Mesenteric fat pad (tissue), 1 donor: ENCODE measurements around the gene CDK15. TPM values are rescaled to one million over a fixed set of nuclear protein-coding genes. Genes with fewer than 3 reads are reported as not detected.
"Not testable (repeated sequence)": the region's sequence is repeated elsewhere in the genome, so short reads cannot be mapped to it uniquely, and the experiment has no call there.

ENCODE experiments used
- DNase-seq: peaks from one replicate; pipeline ENCODE4 v3.0.0-alpha.2; 2020; ENCODE audit warnings: low spot score
- total RNA-seq: library from RNA; stranded (reverse); fragmentation: NEBNext Ultra II Directional; extraction: Animal tissue kit (Norgen Biotek cat#: 25700); gene quantifications from one replicate; pipeline ENCODE4 v1.2.1, GENCODE V29; 2021
- donor health status: DM: yes; HTN: yes; CAD: no.

The CDK15 gene
- total RNA-seq, 1 donor from 2014 or later, result 1.9 TPM

DNA sequence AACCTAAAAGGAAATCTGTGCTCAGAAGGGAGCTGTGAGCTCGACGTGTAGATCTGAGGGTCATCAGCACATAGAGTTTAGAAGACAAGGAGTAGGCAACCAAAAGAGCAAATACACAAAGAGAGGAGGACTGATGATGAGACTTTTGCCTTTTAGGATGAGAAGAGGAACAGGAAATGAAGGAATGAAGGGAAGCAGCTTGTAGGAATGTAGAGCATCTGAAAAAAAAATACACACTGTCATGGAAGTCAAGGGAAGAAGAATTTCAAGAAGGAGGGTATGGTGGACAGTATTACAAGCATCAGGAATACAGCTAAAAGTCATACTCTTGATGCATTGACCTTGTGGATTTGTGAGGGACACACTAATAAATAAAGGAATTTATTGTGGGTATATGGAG, 21.9 kb downstream of the CDK15 start:
- no peak for DNase-seq

DNA sequence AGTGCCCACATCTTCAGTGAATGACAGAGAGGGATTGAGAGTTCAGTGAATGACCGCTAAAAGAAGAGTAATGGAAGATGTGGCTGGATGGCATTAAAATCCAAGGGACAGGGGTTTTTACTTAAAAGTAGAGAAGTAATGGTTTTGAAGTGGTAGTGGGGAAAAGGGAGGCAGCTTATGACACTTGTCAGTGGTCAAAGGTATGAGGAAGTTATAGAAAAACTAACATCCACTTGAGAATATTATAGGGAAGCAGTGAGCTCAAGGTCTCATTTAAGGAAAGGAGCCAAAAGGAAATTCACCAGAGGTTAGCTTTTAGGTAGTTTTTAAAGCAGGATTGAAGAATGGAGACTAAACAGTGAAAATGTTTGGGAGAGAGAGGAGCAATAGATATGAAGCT, 24.3 kb downstream of the CDK15 start:
- no peak for DNase-seq

DNA sequence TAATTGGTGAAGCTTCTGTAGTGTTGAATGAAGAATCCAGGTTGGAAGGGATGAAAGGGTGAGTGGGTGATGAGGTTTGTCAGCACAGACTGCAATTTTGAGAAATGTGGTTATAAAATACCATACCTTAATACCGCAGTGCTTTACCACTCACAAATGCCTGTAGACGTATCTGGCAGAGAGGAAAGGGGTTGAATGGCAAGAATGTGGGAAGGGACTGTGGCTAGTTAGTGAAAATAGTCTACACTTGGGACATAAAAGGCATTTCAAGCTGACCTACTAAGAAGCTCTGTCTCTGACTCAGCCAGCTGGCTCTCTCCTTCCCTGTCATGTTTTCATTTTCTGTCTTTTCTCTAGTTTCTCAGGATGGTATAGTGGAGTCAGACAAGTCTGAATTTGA, 25.1 kb downstream of the CDK15 start:
- no peak for DNase-seq

DNA sequence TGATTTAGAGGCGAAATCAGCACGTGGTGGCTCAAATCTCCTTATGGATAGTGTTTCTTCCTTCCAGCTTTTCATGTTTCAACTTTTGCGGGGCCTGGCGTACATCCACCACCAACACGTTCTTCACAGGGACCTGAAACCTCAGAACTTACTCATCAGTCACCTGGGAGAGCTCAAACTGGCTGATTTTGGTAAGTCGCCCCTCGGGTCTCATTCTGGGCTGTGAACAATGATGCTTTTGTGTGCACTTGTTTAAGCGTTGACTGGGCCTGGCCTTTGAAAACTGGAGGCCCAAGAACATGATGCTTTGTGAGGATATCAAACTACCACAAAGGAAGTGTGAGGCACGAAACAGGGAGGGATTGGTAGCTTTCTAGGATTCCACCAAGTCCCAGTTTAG, 27.4 kb downstream of the CDK15 start:
- DNase-seq, result no peak

DNA sequence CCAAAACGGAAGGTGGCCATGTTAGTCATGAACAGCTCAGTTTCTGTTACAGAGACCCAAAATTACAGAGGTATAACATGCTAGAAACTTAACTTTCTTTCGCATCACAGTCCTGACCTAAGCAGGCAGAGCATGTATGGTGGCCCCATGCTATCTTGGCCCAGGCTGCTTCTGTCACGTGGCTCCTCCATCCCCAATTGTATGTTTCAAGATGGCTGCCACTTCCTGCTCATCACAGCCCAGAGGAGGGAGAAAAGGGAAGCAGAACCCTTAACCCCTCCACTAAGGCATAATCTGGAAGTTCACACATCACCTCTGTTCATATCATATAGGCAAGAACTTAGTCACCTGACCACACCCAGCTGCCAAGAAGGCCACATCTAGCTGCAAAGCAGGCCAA, 28.7 kb downstream of the CDK15 start:
- no peak for DNase-seq

DNA sequence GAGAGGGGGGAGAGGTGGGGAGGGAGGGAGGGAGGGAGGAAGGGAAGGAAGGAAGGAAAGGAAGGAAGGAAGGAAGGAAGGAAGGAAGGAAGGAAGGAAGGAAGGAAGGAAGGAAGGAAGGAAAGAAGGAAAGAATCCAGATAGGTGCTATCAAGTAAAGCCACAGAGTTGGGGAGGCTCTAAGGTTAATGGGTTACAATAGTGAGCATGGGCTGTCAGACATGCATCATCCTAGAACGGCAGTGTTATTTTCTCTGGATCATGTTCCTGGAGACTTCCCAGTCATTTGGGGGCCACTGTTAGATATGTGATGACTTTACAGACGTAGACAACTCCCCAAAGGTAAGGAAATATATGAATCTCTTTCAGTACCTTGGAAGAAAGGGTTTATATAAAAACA, 31.1 kb downstream of the CDK15 start:
- no peak for DNase-seq

DNA sequence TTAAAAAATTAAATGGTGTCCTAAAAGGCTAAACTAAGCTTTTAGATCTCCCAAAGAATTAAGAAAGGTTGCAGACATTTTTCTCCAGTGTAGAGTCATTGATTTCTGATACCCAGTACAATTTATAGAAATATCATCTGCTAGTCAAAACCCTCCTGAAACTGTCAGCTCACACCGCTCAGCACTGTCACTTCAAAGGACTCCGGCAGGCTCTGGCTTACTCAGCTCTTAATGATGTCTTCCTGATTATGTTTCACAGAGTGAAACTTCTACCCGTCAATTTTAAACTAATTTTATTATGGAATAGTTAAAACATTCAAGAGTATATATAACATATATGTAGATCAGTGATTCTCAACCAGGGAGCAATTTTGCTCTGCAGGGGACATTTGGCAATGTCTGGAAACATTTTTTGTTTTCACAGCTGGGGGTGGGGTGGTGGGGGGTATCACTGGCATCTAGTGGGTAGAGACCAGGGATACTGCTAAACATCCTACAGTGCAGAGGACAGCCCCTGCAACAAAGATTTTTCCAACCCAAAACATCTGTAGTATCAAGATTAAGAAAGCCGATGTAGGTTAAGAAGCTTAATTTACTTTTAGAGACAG, 31.6 kb downstream of the CDK15 start:
- DNase-seq, result no peak

DNA sequence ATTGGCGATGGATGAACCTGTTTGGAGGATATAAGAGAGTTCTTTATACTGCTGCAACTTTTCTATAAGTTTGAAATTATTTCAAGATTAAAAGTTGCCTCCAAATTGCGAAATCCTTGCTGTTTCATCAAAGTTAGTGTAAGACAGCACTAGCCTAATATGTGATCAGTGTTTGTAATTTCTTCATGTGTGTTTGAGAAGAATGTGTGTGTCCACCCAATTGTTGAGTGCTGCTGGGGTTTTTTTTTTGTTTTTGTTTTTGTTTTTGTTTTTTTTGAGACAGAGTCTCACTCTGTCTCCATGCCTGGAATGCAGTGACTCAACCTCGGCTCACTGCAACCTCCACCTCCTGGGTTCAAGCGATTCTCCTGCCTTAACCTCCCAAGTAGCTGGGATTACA, 33.4 kb downstream of the CDK15 start:
- DNase-seq, result no peak

DNA sequence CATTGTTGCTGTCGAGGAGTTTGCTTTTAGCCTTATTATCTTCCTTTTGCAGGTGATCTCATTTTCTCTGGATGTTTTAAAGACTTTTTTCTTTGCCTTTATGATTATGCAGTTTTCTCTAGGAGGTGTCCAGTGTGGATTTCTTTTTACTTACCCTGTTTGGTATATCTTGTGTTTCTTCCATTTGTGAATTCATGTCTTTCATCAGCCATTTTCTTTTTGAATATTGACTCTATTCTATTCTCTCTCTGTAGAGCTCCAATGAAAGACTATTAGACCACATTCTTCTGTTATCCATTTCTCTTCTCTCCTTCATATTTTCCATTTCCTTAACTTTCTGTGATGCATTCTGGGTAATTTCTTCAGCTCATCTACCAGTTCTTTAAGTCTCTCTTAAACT, 34.4 kb downstream of the CDK15 start:
- no peak for DNase-seq

DNA sequence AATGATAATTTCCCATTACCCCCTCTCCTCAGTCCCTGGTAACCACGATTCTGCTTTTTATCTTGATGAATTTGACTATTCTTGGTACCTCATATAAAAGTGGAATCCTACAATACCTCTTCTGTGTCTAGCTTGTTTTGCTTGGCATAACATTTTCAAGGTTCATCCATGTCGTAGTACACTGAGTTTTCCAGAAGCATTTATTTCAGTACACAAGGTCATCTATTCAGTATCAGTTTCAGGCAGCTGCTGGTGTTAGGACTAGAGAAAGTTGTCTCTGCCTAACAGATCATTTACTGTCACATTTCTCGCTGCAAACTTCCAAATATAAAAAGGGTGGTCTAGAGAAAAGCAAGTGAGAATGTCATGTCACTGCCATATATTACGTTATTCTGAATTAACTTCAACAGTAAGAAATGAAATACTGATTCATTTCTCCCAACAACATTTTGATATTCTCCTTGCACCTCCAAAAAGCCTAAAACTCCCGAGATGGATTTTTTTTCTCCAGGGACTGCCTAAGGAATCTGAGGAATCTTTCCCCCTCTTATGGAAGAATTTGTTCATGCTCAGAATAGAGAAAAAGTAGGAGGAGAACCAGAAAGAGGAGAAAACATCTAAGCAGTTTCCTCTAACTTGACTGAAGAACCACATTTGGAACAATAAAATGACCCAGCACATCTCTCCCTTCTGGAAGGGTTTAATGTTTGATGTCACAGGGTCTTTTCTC, 36.0 kb downstream of the CDK15 start:
- no peak for DNase-seq

DNA sequence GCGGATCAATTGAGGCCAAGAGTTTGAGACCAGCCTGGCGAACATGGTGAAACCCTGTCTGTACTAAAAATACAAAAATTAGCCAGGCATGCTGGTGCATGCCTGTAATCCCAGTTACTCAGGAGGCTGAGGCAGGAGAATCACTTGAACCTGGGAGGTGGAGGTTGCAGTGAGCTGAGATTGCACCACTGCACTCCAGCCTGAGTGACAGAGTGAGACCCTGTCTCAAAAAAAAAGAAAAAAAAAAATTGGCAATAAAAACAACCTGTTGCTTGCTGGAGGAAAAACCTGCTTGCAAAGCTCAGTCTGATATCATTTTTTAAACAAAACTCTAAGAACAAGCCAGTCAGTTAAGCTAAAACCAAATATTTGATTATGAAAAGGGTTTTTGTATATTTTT, 38.6 kb downstream of the CDK15 start:
- not testable (repeated sequence) for DNase-seq

DNA sequence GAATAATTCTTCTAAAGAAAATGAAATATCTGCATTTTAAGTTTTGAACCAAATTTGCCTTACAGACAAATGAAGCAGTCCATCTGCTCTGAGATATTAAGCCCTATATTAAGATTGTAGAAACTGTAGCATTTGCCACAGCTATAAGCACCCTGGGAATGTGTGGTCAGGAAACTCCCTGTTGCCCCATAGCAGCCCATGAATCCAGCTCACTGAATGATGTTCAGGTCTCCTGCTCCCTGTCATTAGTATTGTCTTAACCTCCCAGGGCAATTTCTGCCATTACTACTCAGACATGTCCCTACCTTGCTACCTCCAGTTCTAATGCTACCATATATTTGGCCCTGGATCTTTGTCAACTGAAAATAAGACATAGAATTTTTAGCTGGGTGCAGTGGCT, 41.1 kb downstream of the CDK15 start:
- DNase-seq, result no peak

DNA sequence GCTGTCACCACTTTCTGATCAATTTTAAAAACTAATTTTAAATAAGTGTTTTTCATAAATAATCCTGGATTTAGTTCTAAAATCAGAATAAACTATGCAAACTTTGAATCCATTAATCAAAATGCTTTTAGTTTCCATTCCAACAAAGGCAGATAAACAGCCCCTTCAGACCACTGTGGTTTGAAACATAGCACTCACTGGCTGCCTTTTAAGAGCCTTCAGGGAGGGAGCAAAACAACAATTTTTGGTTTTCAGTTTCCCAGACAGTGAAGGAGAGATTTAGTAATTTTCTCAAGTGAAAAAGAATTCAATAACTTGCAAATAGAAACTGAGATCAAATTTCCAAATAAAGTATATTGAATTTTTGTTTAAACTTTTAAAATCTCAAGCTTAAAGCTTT, 46.1 kb downstream of the CDK15 start:
- DNase-seq, result no peak

DNA sequence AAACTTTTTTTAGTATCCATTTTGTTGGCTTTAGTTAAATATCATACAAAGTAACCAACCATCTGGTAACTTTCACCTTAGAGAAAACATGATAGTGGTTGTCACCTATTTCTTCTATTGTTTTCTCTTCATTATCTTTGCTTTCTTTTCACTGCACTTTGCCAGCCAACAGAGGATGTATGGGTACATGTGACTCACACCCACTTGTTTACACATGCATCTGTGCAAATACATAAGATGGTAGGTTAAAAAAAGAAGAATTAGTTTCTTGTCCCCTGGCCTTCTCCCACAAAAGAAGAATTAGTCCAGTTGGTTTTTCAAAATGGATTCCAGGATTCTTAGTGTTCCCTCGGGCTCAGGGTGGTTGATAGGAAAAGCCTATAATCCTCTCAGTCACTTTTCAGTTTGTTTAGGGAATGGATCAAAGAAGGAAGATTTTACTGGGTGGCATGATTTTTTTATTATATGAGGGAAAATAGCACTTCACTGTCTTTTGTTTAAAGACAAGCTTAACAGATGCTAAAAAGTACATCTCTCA, 46.6 kb downstream of the CDK15 start:
- no peak for DNase-seq

DNA sequence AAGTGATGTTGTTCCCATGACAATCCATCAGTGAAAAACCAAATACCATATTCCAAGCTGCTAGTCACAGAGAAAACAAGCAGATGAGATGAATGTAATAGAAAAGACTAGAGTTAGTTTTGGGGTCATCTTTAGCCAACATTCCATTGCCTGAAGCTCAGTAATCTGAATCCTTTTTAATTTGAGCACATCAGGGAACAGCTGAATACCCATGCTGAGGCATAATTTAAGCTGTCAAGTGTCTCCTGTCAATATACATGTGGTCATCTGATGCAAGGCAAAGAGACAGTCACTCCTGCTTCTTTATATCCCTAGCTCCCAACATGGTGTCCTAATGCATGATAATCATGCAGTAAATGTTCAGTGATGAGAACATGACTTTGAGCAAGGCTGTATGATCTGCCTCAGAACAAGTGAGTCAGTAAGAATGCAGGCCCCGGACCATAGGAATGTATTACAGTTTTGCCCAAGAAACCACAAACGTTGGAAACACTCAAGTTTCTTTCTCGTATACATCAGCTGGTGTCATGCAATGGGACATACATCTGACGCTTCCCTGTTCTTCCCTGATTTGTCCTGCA, 48.0 kb downstream of the CDK15 start:
- DNase-seq, result no peak

DNA sequence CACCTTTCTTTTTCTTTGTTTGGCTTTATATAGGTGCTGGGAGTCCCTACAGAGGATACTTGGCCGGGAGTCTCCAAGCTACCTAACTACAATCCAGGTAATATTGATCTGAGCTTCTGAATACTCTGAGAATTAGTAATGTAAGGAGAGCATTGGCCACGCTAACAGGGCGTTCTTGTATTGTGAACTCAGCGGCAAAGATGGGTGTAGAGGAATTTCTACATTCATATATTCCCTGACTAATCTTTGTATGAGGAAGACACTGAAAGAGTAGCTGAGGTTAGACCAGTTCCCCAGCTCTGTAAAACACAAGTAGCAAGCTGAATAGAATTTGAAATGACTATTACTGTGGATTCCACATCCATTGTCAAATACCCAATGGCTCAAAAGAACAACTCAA, 48.5 kb downstream of the CDK15 start:
- DNase-seq, result no peak

DNA sequence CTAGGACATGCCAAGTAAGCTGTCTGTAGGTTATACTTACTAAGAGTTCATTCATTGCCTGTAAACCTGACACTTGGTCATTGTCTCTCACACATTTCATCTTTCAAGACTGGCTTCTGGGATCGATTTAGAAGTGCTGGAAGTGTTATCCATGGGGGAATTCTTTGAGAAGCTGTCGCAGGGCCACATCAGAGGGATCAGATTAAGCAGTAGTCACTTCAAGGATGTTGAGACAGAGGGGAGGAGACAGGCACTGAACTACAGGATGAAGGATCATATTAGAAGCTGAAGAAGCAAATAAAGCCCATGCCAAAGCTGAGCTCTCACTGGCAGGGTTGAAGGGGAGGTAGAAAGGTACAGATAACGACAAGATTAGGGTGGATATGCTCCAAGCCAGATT, 49.0 kb downstream of the CDK15 start:
- no peak for DNase-seq

DNA sequence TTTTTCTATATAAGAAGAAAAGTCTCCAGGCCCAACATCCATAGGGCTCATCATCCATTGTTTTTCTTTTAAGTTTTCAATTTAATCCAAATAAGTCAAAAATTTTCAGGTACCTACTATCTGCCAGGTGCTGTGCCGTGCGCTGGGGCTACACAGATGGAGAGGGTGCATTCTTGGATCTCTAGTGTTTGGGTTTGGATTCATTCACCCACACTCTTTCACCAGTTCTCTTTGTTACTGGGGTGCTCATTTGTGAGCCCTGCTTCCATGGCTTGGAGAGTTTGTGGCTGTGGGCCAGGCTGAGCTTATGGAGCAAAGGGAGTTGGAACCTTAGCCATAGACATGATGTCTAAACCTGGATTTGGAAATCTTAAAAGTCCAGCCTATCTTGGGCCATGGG, 51.0 kb downstream of the CDK15 start:
- DNase-seq, result no peak

DNA sequence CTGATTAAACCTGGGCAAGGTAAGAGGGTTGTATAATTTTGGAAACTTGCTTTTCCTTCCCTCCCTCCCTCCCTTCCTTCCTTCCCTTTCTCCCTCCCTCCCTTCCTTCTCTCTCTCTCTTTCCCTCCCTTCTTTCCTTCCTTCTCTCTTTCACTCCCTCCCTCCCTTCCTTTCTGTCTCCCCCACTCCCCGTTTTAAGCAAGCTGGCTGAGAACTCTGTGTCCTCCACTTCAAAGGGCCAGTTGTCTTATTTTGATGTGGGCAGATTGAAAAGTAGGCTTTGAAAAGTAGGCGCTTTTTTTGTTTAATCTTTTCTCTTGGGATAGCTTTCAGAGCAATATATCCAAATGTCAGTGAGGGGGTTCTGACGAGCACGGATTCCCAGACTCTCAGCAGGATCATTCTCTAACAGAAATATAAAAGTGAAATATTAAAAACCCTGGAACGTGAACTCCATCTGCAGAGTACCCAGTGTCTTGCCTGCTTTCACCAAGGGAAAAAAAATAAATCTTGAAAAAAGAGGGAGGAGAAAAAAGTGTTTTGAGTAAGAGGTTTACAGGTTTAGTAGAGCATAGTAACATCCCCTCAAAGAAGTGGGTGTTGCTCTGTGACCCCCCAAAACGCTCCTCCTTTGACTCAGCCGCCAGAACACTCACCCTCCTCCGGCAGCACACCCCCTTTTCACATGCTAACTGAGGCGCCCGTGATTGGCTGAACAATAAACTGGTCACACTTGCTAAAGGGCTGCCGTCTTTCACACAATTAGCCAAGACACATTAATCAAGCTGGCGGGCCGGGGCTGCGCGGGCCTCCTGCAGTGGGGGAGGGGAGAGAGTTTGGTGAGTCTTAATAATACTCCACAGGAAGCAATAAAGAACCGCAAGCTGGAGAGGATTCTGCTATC, 52.2 kb downstream of the CDK15 start:
- no peak for DNase-seq

DNA sequence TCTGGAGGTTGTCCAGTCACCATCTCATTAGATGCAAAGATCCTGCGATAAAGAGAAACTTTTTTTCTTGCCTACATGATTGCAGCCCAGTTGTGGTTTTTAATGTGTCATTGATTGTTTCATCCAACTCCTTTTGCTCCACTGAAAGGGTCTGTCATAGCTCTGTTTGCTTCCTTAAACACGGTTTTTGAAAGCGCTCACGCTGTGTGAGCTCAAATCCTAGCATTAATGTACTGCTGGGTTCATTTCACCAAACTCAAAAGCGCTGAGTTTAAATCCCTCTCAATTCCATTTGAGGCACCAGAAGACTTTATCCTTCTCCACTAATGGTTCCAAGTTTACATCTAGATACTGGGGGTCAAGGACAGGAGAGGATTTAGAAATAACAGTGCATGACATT, 53.6 kb downstream of the CDK15 start:
- no peak for DNase-seq

DNA sequence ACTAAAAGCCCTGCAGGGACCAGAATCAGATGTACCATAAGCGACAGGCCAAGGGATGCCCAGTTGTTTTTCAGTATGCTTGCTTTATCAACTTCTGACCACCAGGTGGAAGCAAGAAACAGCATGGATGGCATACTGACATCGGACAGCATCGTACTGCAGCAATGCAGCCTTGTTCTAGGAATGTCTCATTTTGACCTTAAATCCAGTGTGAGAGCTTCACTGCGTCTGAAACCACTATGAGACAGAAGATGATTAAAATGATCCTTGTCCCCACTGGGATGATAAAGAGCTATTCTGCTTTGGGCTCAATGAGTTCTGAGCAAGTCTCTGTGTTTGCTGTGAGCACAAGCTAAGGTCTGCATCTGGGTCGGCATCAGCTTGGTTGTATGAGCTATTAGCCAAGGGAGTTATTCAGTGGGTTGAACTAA, 54.3 kb downstream of the CDK15 start:
- DNase-seq, result no peak

DNA sequence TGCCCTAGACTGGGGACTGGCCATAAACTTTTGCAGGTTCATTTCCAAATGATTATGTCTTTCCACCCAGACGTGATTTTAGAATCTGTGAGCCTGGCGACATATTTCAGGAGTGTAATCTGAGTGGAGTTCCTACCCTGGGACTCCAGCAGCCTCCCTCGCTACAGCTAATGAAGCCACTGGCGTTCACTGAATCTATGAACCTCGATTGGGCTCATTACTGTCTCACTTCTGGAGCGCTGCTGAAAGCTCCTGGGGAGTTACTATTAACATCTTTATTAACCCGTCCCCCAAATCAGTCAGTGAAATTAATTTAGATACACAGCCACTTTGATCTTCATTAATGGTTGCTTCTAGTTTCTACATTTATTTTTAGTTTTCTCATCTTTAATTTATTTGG, 56.5 kb downstream of the CDK15 start:
- no peak for DNase-seq
